Esophagus muscularis mucosa (tissue), 4 donors: ENCODE results near the gene MSI2. TPM values are rescaled to one million over a fixed set of nuclear protein-coding genes. Genes with fewer than 3 reads are reported as not detected.
A peak's percentile ranks its signal among the peaks of the same experiment; 100 is the strongest.

Source experiments
- DNase-seq: peaks from one replicate; pipeline ENCODE4 v3.0.0-alpha.2; 2017; ENCODE audit errors: extremely low spot score
- H3K27ac ChIP-seq, 4 donors: fragments of 200-600 bp; sonication (generic); replicated peaks in 1 of 4; 1 replicate in 3 of 4; 2 replicates in 1 of 4; pipeline ENCODE4 v1.5.1; 2016 to 2019; ENCODE audit warnings: mild to moderate bottlenecking in 1 of 4
- H3K27me3 ChIP-seq, 4 donors: fragments of 200-600 bp; sonication (generic); one replicate each; pipeline versions ENCODE4 v1.5.1 to v1.6.0; 2016 to 2019
- H3K36me3 ChIP-seq, 4 donors: fragments of 200-600 bp; sonication (generic); one replicate each; pipeline ENCODE4 v1.5.1; 2016 to 2019
- H3K4me1 ChIP-seq, 4 donors: fragments of 200-600 bp; sonication (generic); one replicate each; pipeline ENCODE4 v1.5.1; 2016 to 2019
- H3K4me3 ChIP-seq, 4 donors: fragments of 200-600 bp; sonication (generic); 1 replicate in 2 of 4; 2 replicates in 2 of 4; pipeline ENCODE4 v1.5.1; 2016 to 2019; ENCODE audit warnings: mild to moderate bottlenecking in 4 of 4, moderate library complexity in 1 of 4
- H3K9me3 ChIP-seq, 4 donors: fragments of 200-600 bp; sonication (generic); 1 replicate in 3 of 4; 2 replicates in 1 of 4; pipeline ENCODE4 v1.5.1; 2016 to 2019
- CTCF ChIP-seq, 3 experiments: fragments of 200-600 bp in 2 of 3; fragments of 450-650 bp in 1 of 3; sonication (generic) in 2 of 3; IDR thresholded peaks; one replicate each; pipeline ENCODE4 v1.5.1; 2017 to 2019; ENCODE audit warnings: antibody characterized with exemption in 3 of 3, mild to moderate bottlenecking in 2 of 3, moderate library complexity in 1 of 3
- EP300 ChIP-seq: sonication (generic); formaldehyde crosslinking; IDR thresholded peaks from one replicate; pipeline ENCODE4 v1.6.1; 2017; ENCODE audit warnings: antibody characterized with exemption
- POLR2A ChIP-seq: fragments of 450-650 bp; IDR thresholded peaks from one replicate; pipeline ENCODE4 v1.6.1; 2017; ENCODE audit warnings: antibody characterized with exemption, moderate library complexity, mild to moderate bottlenecking, low read depth
- POLR2AphosphoS5 ChIP-seq, 2 donors: sonication (generic); formaldehyde crosslinking; IDR thresholded peaks; one replicate each; pipeline ENCODE4 v1.6.1; 2017; ENCODE audit warnings: antibody characterized with exemption in 2 of 2
- WGBS: methylation state at CpG from one replicate; pipeline ENCODE4 v1.1.5; 2018; 5-methylcytosine and 5-hydroxymethylcytosine counted together
- intact Hi-C: fragments of 100-400 bp; cut with DNase I; formaldehyde crosslinking; loops from one replicate; pipeline ENCODE4 v1.15.1; 2023
- total RNA-seq, 4 donors: library from RNA; depleted of rRNA; stranded (reverse); fragments of >200 nt; gene quantifications; one replicate each; pipeline versions ENCODE4 v1.1.0 to v1.2.1, GENCODE V29; 2016

Gene MSI2
- total RNA-seq, 4 donors from 2014 or later: 28.8 to 39.0 (median 29.6) TPM

DNA sequence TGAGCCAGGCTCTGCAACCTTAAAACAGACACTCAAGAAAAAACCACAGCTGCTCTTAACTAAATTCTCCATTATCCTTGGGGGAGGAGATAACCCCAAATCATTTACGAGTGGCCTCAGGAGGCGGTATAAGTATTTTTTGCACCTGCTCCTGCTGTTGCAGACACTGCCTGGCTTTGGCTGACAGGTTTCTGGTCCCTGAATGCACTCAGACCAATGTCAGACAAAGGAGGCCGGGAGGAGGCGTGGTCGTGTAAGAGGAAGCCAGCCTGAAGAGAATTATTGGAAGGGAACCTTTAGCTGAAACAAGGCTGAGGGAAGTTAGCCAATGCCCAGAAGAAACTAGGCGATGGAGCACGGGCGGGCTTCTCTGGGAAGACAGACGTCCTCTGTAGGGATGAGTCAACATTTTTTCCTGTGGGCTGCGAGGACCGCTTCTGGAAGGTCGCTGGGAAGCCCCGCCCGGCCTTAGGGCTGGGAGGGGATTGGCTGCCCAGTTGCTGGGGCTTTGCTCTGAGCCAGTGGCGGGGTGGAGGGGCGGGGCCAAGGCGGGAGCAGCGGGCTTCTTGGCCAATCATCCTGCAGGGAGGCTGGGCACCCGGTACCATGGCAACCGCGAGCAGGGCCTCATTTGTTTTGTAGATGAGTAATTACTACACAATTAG, 406.5 kb downstream of the MSI2 start:
- intact Hi-C loops: loop anchor here (10.0 kb wide), 1 partner anchor 342 kb away; the partner anchor contains the start of gene SRSF1
- Histone ChIP-seq H3K4me1 (peaks cover 31 to 61% (median 57%) of the 10 kb centered on the region in 4 donors), H3K27ac (peak overlapping the region; percentile 86 to 92 (median 90)), H3K4me3 (peak overlapping the region; percentile 29 to 48 (median 40)), H3K9me3 (no peaks in the 10 kb centered on the region), H3K36me3 (no peaks in the 10 kb centered on the region), H3K27me3 (no peaks in the 10 kb centered on the region)
- 2% methylated on average over 19 of the region's 21 CpGs for WGBS
- TF ChIP-seq POLR2AphosphoS5 (IDR thresholded peaks at IDR 0.05): peak; percentile 74 to 85
- peak in 2 of 3 experiments; percentile 11 to 21 for TF ChIP-seq CTCF (IDR thresholded peaks at IDR 0.05)
- TF ChIP-seq POLR2A: no peak
- no peak for TF ChIP-seq EP300
- peak; percentile 98 for DNase-seq

DNA sequence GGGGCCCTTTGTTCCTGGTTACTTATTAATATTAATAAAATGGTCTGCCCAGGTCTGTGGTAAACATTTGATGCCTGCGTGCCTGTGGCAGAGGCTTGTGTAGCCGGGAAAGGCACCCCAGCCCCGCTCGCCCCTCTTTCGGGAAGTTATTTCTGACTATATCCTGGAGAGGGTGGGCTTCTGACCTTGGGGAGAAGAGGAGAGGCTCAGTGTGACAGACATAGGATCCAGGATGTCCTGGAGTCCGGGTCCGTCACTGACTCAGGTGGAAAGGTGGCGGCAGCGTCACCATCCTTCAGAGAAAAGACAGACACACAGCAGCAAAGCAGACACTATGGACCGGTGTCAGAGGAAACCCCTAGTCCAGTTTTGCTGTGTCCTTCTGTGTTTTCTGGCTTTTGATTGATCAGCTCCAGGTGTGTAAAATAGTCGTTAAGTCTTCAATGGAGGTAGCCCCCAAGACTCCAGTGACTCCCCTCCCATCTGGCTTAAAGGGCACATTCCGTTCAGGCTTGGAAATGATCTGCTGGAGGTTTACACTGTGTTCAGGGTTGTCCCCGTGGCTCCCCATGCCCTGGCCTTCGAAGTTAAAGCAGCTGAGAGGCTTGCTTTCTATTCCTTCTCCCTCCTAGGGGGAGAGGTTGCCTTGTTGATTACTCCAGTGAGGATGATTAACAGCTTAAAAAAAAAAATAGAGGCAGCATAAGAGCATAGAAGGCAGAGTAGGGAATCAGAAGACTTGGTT, 407.2 kb downstream of the MSI2 start:
- Histone ChIP-seq H3K4me3 (peak overlapping the region; percentile 29 to 48 (median 40)), H3K27ac (peak overlapping the region; percentile 86 to 92 (median 90)), H3K9me3 (no peaks in the 10 kb centered on the region), H3K36me3 (no peaks in the 10 kb centered on the region), H3K27me3 (no peaks in the 10 kb centered on the region), H3K4me1 (peaks cover 31 to 64% (median 57%) of the 10 kb centered on the region in 4 donors)
- intact Hi-C loops: loop anchor here (10.0 kb wide), 1 partner anchor 341 kb away; the partner anchor contains the start of gene SRSF1
- WGBS: 62% methylated on average over 14 of the region's 14 CpGs
- DNase-seq: no peak
- TF ChIP-seq POLR2AphosphoS5 (IDR thresholded peaks at IDR 0.05) (no peak), EP300 (no peak), CTCF (IDR thresholded peaks at IDR 0.05) (no peak), POLR2A (no peak)

DNA sequence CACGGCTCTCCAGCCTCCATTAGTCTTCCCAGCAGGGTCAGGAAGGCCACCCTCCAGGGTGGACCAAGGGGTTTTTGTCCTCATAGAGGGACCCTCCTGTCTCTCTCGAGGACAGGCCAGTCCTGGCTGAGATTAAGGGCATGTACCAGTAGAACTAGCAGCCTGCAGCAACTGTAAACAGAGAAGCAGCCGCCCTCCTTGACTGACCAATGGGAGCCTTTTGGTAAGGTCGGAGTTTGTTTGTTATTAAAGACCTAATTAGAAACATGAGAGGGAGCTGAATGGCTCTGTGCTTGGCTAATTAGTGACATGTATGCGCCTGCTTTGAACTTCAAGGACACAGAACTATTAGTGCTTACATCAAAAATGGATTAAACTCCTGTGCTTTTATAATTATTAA, 408.8 kb downstream of the MSI2 start:
- no peaks in the 10 kb centered on the region for H3K27me3 ChIP-seq
- H3K4me3 ChIP-seq: no peak overlapping the region
- peaks cover 31 to 64% (median 57%) of the 10 kb centered on the region in 4 donors for H3K4me1 ChIP-seq
- H3K9me3 ChIP-seq: no peaks in the 10 kb centered on the region
- TF ChIP-seq EP300: no peak
- TF ChIP-seq CTCF (IDR thresholded peaks at IDR 0.05): no peak
- no peak for TF ChIP-seq POLR2AphosphoS5 (IDR thresholded peaks at IDR 0.05)
- no peak for TF ChIP-seq POLR2A
- H3K36me3 ChIP-seq: no peaks in the 10 kb centered on the region
- 90% methylated on average over 5 of the region's 5 CpGs for WGBS
- peak overlapping the region in 3 of 4 donors; percentile 69 to 90 (median 89) for H3K27ac ChIP-seq
- DNase-seq: no peak
- intact Hi-C loops: loop anchor here (5.0 to 10.0 kb wide), 2 partner anchors 340 to 423 kb away; partner anchors contain the start of gene SRSF1

DNA sequence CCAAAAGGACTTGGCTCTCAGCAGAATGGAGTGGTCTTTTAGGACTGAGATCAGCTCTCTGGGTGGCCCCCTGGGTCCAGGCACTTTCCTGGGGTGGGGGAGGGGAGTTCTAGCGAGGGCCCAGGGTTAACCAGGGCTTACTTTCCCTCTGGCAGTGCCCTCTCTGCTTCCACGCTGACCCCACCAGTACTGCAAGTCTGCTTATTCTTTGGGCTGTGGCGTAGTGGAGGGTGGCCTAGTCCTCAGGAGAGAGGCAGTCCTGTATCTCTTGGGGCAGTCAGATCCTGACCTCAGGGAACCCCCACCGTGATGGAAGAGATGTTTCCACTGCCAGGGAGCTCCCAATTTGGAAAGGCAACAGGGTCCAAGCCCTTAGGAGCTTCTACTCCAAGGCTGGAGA, 409.4 kb downstream of the MSI2 start:
- Histone ChIP-seq H3K4me1 (peaks cover 31 to 64% (median 57%) of the 10 kb centered on the region in 4 donors), H3K27ac (peak overlapping the region in 3 of 4 donors; percentile 69 to 90 (median 89)), H3K9me3 (no peaks in the 10 kb centered on the region), H3K27me3 (no peaks in the 10 kb centered on the region), H3K4me3 (no peak overlapping the region), H3K36me3 (no peaks in the 10 kb centered on the region)
- DNase-seq: no peak
- intact Hi-C loops: loop anchor here (5.0 to 10.0 kb wide), 2 partner anchors 339 to 423 kb away; partner anchors contain the start of gene SRSF1
- WGBS: 77% methylated on average over 2 of the region's 4 CpGs
- TF ChIP-seq POLR2AphosphoS5 (IDR thresholded peaks at IDR 0.05): no peak
- TF ChIP-seq POLR2A: no peak
- no peak for TF ChIP-seq CTCF (IDR thresholded peaks at IDR 0.05)
- no peak for TF ChIP-seq EP300
